ENCODE data around the gene KAZN.

DNA sequence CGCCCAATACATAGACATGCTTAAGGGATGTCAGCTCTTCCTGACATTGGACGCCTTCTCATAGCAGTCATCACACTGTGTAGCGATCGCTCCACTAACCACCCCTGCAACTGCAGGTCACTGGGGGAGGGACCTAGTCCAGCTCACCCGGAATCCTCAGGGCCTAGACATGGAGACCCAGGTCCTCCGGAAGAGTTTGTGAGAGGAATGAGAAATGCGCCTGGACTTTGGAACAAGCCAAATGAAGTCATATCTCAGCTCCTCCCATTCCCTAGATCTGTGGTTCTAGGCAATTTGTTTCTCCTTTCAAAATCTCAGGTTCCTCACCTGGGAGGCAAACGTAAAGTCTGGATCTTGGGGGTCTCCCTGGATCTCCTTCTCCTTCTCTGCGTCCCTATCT is 253.3 kb downstream of the KAZN start:
- TF ChIP-seq CTCF (IDR thresholded peaks at IDR 0.05; ENCODE audit: poor library complexity): no peak
- no peak for TF ChIP-seq EZH2phosphoT487 (IDR thresholded peaks at IDR 0.05; ENCODE audit: low read depth, severe bottlenecking, unreplicated experiment)
